GF-D8 (cell line): ENCODE results near the gene CYFIP1.
A peak's percentile ranks its signal among the peaks of the same experiment; 100 is the strongest.

ENCODE experiments used
- DNase-seq: peaks from one replicate; lab custom pipeline; 2025; lab: John Stamatoyannopoulos, UW

Gene CYFIP1

GRCh38 chr15:22949074-22949547, 31.1 kb downstream of the CYFIP1 start:
- DNase-seq = peak; percentile 33

DNA sequence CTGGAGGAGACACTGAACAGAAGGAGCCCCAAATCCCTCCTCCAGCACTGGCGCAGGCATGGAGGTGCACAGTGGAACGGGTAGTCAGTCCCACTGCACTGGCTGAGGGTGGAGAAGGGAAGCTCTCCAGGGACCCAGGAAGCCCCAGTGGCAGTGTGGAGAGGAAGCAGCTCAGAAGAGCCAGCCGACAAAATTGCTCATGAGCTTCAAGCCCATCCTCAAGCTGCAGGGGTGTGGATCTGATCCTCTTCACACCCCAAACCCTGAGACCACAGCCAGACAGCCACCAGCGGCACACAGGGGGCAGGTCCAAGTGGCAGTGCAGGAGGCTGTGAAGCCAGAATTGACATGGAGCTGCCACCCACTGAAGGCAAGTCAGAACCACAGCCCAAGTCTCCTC, 32.1 kb downstream of the CYFIP1 start:
- DNase-seq = no peak

GRCh38 chr15:22947101-22948000, 32.8 kb downstream of the CYFIP1 start:
- no peak for DNase-seq

DNA sequence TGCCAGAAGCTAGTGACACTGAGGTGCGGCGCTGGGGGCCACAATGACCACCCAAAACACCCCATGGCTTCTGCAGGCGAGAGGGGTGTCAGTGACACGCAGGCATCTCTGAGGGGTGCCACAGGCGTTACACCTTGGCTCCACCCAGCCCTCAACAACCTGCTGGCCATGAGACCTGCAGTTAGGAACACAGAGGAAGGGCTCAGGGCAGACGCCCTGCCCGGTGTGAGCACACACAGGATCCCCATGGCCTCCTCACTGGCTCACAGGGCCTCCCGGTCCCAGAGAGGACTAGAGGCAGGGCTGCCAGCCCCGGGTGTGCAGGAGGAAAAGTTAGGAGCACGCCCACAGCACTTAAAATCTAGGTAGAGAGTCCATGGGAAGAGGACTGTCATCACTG, 35.1 kb downstream of the CYFIP1 start:
- no peak for DNase-seq

GRCh38 chr15:22944651-22945050, 35.5 kb downstream of the CYFIP1 start:
- DNase-seq = no peak

DNA sequence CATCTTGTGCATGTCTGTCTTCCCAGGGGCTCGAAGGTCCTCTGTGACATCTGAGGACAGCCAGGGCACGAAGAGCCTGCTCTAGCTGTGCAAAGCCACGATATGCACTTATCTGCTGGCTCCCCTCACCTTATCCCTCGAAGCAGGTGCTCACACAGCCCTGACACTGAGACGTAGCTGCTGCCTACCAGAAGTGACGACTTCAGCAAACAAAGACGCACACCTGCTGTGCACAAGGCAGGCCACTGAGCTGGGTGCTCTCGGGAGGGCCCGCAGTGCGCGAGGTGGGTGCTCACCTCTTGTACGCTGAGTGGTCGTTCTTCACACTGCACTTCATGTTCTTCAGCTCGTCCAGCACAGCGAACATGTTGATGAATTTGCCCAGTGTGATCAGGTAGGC, 37.3 kb downstream of the CYFIP1 start:
- DNase-seq = no peak

DNA sequence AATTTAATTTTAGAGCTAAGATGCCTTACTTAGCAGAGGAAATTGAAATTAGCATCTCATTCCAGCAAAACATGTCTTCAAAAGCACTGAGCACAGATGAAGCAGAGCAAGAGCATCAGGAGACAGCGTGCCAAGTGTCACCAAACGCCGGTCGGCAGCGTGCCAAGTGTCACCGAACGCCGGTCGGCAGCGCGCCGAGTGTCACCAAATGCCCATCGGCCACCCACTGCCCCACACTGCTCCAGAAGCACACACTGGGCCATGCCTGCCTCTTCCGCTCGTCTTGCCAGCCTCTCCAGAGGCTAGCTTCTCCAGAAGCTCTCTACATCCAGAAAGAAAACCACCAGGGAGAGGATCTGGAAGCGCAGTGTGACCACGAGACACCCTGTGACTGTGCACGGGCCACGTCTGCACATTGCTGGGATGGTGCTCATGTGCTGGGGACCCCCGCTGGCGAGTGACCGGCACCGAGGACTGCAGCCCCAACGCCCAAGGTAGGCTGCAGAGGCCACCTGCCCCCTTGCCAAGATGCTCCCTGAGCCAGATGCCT, 37.8 kb downstream of the CYFIP1 start:
- DNase-seq = no peak

DNA sequence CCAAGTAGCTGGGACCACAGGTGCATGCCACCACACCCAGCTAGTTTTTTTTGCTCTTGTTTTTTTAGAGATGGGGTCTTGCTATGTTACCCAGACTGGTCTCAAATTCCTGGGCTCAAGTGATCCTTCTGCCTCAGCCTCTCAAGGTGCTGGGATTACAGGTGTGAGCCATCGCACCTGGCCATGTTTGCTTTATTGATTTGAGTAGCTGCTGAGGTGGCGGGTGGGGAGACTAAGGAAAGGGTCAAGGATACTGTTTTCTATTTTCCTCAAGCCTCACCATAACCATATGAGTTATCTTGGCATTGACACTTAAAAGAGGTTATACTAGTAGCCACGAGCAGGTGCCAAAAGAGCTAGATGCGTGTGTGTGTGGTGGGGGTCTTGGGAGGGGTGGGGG, 39.0 kb downstream of the CYFIP1 start:
- DNase-seq = no peak

GRCh38 chr15:22939652-22940061, 40.5 kb downstream of the CYFIP1 start:
- DNase-seq = no peak

GRCh38 chr15:22939051-22939450, 41.1 kb downstream of the CYFIP1 start:
- no peak for DNase-seq

DNA sequence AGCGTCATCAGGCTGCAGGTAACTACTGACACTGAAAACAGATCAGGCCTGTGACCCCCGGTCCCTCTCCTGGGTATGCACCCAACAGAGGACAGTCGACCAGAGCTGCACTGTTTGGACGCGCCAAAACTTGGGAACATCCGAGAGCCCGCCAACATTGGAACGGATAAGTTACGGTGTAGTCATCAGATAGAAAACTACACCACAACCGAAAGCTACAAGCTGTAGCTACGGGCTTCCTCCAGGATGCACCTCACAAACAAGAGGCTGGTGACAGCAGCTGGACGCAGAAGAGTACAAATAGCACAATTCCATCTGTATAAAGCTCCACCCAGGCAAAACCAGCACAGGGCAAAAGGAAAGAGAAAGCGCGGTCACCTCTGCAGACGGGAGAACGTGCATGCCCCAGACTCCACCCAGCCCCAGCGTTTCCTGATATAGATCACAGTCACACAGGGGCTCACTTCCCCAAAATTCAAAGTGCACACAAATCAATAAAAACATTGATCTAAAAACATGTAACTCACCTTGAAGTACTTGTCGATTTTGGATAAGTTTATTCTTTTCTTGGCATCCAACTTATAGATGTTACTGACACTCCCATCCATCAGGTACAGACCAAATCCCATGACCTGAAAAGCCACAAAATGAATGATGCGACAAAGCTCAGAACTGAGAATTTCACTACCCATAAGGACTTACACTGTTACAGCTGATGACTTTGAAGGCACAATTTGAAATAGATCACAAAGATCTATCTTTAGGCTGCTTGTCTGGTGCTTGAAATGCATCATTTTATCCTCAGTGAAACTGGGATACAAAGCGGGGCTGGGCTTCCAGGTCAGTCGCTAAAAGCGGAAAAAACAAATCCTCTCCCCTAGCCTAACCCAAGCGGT, 43.3 kb downstream of the CYFIP1 start:
- no peak for DNase-seq

- no peak for DNase-seq
Measured at GRCh38 chr15:22933641-22934061, 46.5 kb downstream of the CYFIP1 start.

- DNase-seq = no peak
Measured at GRCh38 chr15:22931784-22932536, 48.2 kb downstream of the CYFIP1 start.

GRCh38 chr15:22930782-22931484, 49.2 kb downstream of the CYFIP1 start:
- DNase-seq = no peak

- DNase-seq = no peak
Measured at GRCh38 chr15:22927761-22928160, 52.4 kb downstream of the CYFIP1 start.

- no peak for DNase-seq
Measured at GRCh38 chr15:22925875-22926274, 54.3 kb downstream of the CYFIP1 start.

DNA sequence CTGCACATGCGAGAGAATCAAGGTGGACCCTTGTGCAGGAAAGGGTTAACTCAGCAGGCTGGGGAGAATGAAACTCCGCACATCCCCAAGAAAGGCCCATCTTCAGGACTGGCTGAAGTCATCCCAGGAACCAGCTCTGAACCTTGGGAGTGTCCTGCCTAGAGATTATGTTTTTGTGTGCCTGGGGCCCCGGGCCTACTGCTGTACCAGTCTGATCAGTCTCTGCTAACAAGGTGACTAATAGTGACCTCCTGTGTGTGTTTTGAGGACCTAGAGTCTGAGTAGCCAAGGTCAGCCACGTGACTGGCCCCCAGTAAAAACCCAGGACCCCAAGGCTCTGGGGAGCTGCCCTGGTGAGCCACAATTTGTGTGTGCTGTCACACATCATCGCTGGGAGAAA, 58.2 kb downstream of the CYFIP1 start:
- no peak for DNase-seq

DNA sequence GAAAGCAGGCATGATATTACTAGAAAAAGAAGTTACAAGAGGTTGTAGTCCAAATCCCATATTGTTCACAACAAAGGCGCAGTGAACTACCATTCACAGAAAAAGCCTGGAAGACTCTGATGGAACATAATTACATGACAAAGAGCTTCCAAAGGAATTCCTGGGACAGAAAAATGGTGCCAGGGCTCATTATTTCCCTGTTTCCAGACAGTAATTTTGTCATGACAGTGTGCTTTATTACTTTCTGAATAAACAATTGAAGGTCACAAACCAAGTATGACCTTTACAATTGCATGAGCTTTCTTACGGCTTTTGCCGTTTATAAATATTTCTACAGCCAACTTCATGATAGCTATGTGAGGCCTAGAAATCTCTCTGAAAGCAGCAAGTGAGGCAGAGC, 61.0 kb downstream of the CYFIP1 start:
- DNase-seq = no peak

- DNase-seq = no peak
Measured at GRCh38 chr15:22918596-22919140, 61.5 kb downstream of the CYFIP1 start.

- no peak for DNase-seq
Measured at GRCh38 chr15:22918056-22918455, 62.1 kb downstream of the CYFIP1 start.

DNA sequence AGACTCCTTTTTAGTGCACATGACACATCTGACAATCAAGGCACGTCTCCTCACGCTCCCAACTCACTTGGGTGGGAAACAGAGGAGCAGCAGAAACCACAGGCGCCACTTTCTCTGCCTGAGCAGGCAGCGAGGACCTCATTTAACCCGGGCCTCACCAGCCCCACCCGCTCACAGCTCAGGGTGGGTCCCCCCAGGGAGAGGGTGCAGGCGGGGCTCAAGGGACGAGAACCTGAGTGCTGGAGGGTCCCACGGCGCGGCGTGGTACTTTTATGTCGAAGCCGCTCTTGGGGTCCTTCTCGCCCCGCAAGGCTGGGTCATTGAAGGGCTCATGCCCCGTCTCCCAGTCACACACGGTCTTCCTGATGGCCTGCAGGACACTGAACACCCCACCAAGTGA, 62.6 kb downstream of the CYFIP1 start:
- DNase-seq = no peak
